HepG2 (cell line): ENCODE results near the gene PREP. TPM values are rescaled to one million over a fixed set of nuclear protein-coding genes. Genes with fewer than 3 reads are reported as not detected.

Experiments used
- ATAC-seq: fragments of 200-7000 bp; cut with Tn5 transposase; 3 replicates; pipeline ENCODE4 v1.9.1; 2020; ENCODE audit warnings: mild to moderate bottlenecking, moderate library complexity
- BruUV-seq: library from RNA; stranded (reverse); fragments of 400-500 nt; replicated peaks from 2 replicates; lab custom pipeline; 2021; lab: Mats Ljungman, UMichigan
- CTCF ChIA-PET: fragments of 300-600 bp; formaldehyde crosslinking; extraction: SDS; loops from one replicate; lab custom pipeline; 2021; ENCODE audit warnings: low total read pairs, inconsistent platforms, low intra/inter-chr PET ratio; lab: Yijun Ruan, JAX
- POLR2A ChIA-PET: fragments of 350-600 bp; sonication (Branson Sonifier 250); formaldehyde crosslinking; loops from one replicate; lab custom pipeline; 2020; ENCODE audit warnings: antibody characterized with exemption, inconsistent platforms; lab: Yijun Ruan, JAX
- DNase-seq: peaks from one replicate; pipeline ENCODE4 v3.0.0-alpha.2; 2015; ENCODE audit warnings: low spot score
- FAIRE-seq: peaks from 3 replicates; lab custom pipeline; 2011; peaks lifted over from hg19 to GRCh38; lab: Jason Lieb, UNC
- H2AFZ ChIP-seq: one replicate; pipeline ENCODE4 v1.6.1; 2011; ENCODE audit warnings: low read length, inconsistent platforms
- H3K27ac ChIP-seq: fragments of 300-600 bp; 3 replicates; pipeline ENCODE4 v1.8.0; 2011; ENCODE audit warnings: mixed run types, mild to moderate bottlenecking, mixed read lengths, low read length, inconsistent platforms; ENCODE audit not compliant: insufficient read depth; ENCODE audit errors: extremely low read length
- H3K27me3 ChIP-seq, 2 experiments: fragments of 200-600 bp in 1 of 2; 2 replicates in 1 of 2; 3 replicates in 1 of 2; pipeline versions ENCODE4 v1.6.0 to v1.8.0; 2011; ENCODE audit warnings: low read length in 2 of 2, mild to moderate bottlenecking in 2 of 2, moderate library complexity in 2 of 2, inconsistent platforms in 1 of 2; ENCODE audit not compliant: insufficient read depth in 2 of 2, control insufficient read depth in 1 of 2
- H3K36me3 ChIP-seq, 2 experiments: fragments of 200-600 bp in 1 of 2; replicated peaks in 1 of 2; 2 replicates in 1 of 2; 3 replicates in 1 of 2; pipeline versions ENCODE4 v1.5.1 to v1.8.0; 2011; ENCODE audit warnings: low read length in 2 of 2, inconsistent platforms in 1 of 2; ENCODE audit not compliant: insufficient read depth in 2 of 2, control insufficient read depth in 1 of 2
- H3K4me1 ChIP-seq: 2 replicates; pipeline ENCODE4 v1.5.1; 2012; ENCODE audit warnings: low read length, inconsistent platforms; ENCODE audit not compliant: insufficient read depth
- H3K4me2 ChIP-seq: 2 replicates; pipeline ENCODE4 v1.6.0; 2011; ENCODE audit warnings: low read depth, low read length, inconsistent platforms
- H3K4me3 ChIP-seq, 3 experiments: fragments of 200-600 bp in 1 of 3; sonication (generic), shearing (Covaris generic) in 1 of 3; replicated peaks in 1 of 3; 2 replicates each; pipeline ENCODE4 v1.5.1; 2011 to 2016; ENCODE audit warnings: low read length in 3 of 3, inconsistent platforms in 2 of 3, low read depth in 2 of 3, mild to moderate bottlenecking in 2 of 3, control low read depth in 1 of 3, mixed read lengths in 1 of 3; ENCODE audit not compliant: insufficient read depth in 1 of 3
- H3K79me2 ChIP-seq: one replicate; pipeline ENCODE4 v1.6.1; 2011; ENCODE audit warnings: low read length, inconsistent platforms; ENCODE audit not compliant: insufficient read depth
- H3K9ac ChIP-seq: 2 replicates; pipeline ENCODE4 v1.6.0; 2011; ENCODE audit warnings: mild to moderate bottlenecking, low read depth, low read length, inconsistent platforms; ENCODE audit not compliant: insufficient read depth
- H3K9me3 ChIP-seq: 2 replicates; pipeline ENCODE4 v1.5.1; 2012; ENCODE audit warnings: mild to moderate bottlenecking, low read length
- H4K20me1 ChIP-seq: 2 replicates; pipeline ENCODE4 v1.6.0; 2011; ENCODE audit warnings: inconsistent platforms, mild to moderate bottlenecking, low read length, moderate library complexity; ENCODE audit not compliant: insufficient read depth
- GLI4 ChIP-seq: sonication (generic); formaldehyde crosslinking; IDR thresholded peaks from 2 replicates; pipeline ENCODE4 v1.5.1; 2020; ENCODE audit warnings: missing genetic modification reagents, mild to moderate bottlenecking, moderate library complexity, borderline replicate concordance
- GTF2F1 ChIP-seq: fragments of 150-350 bp; IDR thresholded peaks from 2 replicates; pipeline ENCODE4 v1.6.1; 2014; ENCODE audit warnings: low read length
- PBX3 ChIP-seq: sonication (generic); formaldehyde crosslinking; IDR thresholded peaks from 2 replicates; pipeline ENCODE4 v1.8.1; 2023; ENCODE audit warnings: missing genetic modification reagents, inconsistent platforms, borderline replicate concordance
- PRDM4 ChIP-seq: sonication (generic); formaldehyde crosslinking; IDR thresholded peaks from 2 replicates; pipeline ENCODE4 v1.9.0; 2021; ENCODE audit warnings: missing genetic modification reagents, borderline replicate concordance
- SOX6 ChIP-seq, 2 experiments: fragments of 450-650 bp in 1 of 2; sonication (generic) in 1 of 2; formaldehyde crosslinking in 1 of 2; IDR thresholded peaks; 2 replicates each; pipeline versions ENCODE4 v1.4.0 to v1.6.1; 2017 to 2020; ENCODE audit warnings: antibody characterized with exemption in 1 of 2, mild to moderate bottlenecking in 1 of 2, missing genetic modification reagents in 1 of 2
- SP140L ChIP-seq: sonication (generic); formaldehyde crosslinking; IDR thresholded peaks from 2 replicates; pipeline ENCODE4 v1.4.0; 2020; ENCODE audit warnings: missing genetic modification reagents, borderline replicate concordance
- ZNF253 ChIP-seq: sonication (generic); formaldehyde crosslinking; IDR thresholded peaks from 2 replicates; pipeline ENCODE4 v1.8.0; 2022; ENCODE audit warnings: mild to moderate bottlenecking, missing genetic modification reagents, borderline replicate concordance
- ZNF367 ChIP-seq: sonication (generic); formaldehyde crosslinking; IDR thresholded peaks from 2 replicates; pipeline ENCODE4 v1.4.0; 2020; ENCODE audit warnings: missing genetic modification reagents, borderline replicate concordance
- ZSCAN25 ChIP-seq: sonication (generic); formaldehyde crosslinking; IDR thresholded peaks from 2 replicates; pipeline ENCODE4 v1.8.0; 2022; ENCODE audit warnings: mild to moderate bottlenecking, missing genetic modification reagents
- WGBS: methylation state at CpG from one replicate; pipeline ENCODE4 v1.1.6; 2017; ENCODE audit warnings: low lambda C conversion rate; 5-methylcytosine and 5-hydroxymethylcytosine counted together
- in situ Hi-C: cut with HindIII; loops from 2 replicates; pipeline ENCODE4 v1.10.0; 2017; ENCODE audit warnings: low pct_unique_long_range_greater_than_20kb; ENCODE audit not compliant: extremely low pct_ligation_motif_present
- intact Hi-C: fragments of 100-400 bp; cut with micrococcal nuclease; formaldehyde crosslinking; loops from one replicate; pipeline ENCODE4 v1.10.0; 2022; ENCODE audit not compliant: unreplicated experiment
- polyA plus RNA-seq, 8 experiments: library from polyadenylated mRNA; depleted of rRNA in 3 of 8; stranded (reverse) in 7 of 8; unstranded in 1 of 8; fragments of >200 nt; fragmentation: Illumina TruSeq in 4 of 8; extraction: Trizol in 4 of 8; gene quantifications; 2 replicates each; pipeline versions ENCODE4 v1.2.1 to v1.2.3, GENCODE V29; 2011 to 2016; ENCODE audit warnings: low read depth in 4 of 8, missing spikeins in 1 of 8, mixed read lengths in 1 of 8; ENCODE audit not compliant: insufficient read depth in 1 of 8
- total RNA-seq, 5 experiments: library from RNA; depleted of rRNA; stranded (reverse); fragments of >200 nt; fragmentation: Illumina TruSeq; extraction: Trizol; gene quantifications; 2 replicates each; pipeline ENCODE4 v1.2.3, GENCODE V29; 2016; ENCODE audit warnings: low read depth in 1 of 5
- TF ChIP-seq, protein P1 (sequence below): sonication (generic); formaldehyde crosslinking; IDR thresholded peaks from 2 replicates; pipeline ENCODE4 v1.8.0; 2022; ENCODE audit warnings: low read depth, missing genetic modification reagents

The PREP gene
- total and polyA plus RNA-seq, 2 of the 13 experiments (the other 11 are each of a cell fraction or from before 2014, with no cell fraction given): 12.6 to 15.9 TPM

GRCh38 chr6:105346052-105346451 is 56.8 kb downstream of the PREP start:
- intact Hi-C loops: no loop called here
- 83% methylated on average over 3 of the region's 3 CpGs for WGBS
- Histone ChIP-seq H3K9me3 (no peaks in the 10 kb centered on the region), H3K4me3 (no peak overlapping the region), H3K79me2 (no peaks in the 10 kb centered on the region), H3K4me2 (no peak overlapping the region), H4K20me1 (no peaks in the 10 kb centered on the region), H3K27ac (no peak overlapping the region), H3K27me3 (no peaks in the 10 kb centered on the region), H2AFZ (no peak overlapping the region), H3K4me1 (no peaks in the 10 kb centered on the region), H3K36me3 (peaks cover 4 to 17% of the 10 kb centered on the region in 2 experiments; a peak in 4 of 5 replicates), H3K9ac (no peak overlapping the region)
- ChIA-PET CTCF (no interaction called here), POLR2A (no interaction called here)
- ATAC-seq (no peak), FAIRE-seq (no peak), DNase-seq (peak; percentile 41)
- in situ Hi-C loops: no loop called here
- BruUV-seq: no TSS peak
- TF ChIP-seq PBX3 (CRISPR knock-in tag) (no peak), SP140L (CRISPR knock-in tag) (no peak), ZSCAN25 (CRISPR knock-in tag) (no peak), PRDM4 (CRISPR knock-in tag) (no peak), GLI4 (CRISPR knock-in tag) (no peak), ZNF253 (CRISPR knock-in tag) (no peak), ZNF367 (CRISPR knock-in tag) (no peak), SOX6 (IDR thresholded peaks at IDR 0.05) (no peak), SOX6 (CRISPR knock-in tag; IDR thresholded peaks at IDR 0.05) (no peak), GTF2F1 (no peak)
- TF ChIP-seq, protein P1, sequence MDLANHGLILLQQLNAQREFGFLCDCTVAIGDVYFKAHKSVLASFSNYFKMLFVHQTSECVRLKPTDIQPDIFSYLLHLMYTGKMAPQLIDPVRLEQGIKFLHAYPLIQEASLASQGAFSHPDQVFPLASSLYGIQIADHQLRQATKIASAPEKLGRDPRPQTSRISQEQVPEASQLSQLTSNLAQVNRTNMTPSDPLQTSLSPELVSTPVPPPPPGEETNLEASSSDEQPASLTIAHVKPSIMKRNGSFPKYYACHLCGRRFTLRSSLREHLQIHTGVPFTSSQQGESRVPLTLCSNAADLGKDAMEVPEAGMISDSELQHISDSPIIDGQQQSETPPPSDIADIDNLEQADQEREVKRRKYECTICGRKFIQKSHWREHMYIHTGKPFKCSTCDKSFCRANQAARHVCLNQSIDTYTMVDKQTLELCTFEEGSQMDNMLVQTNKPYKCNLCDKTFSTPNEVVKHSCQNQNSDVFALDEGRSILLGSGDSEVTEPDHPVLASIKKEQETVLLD: no peak
